ENCODE results near the gene TOLLIP. TPM values are rescaled to one million over a fixed set of nuclear protein-coding genes. Genes with fewer than 3 reads are reported as not detected.

Gene TOLLIP
- total and polyA plus RNA-seq, 2 experiments from 2014 or later, result 39.0 to 58.7 TPM

- H3K27me3 ChIP-seq, result no peaks in the 10 kb centered on the region
- no peaks in the 10 kb centered on the region for H3K9me3 ChIP-seq (ENCODE audit: low read depth)
- no peak overlapping the region for H3K4me3 ChIP-seq
- H3K4me1 ChIP-seq (ENCODE audit: low read depth), result peaks cover 16% of the 10 kb centered on the region
- no peak overlapping the region for H3K27ac ChIP-seq
- no peak for TF ChIP-seq CTCF (IDR thresholded peaks at IDR 0.05; ENCODE audit: low read depth, low read length)
- H3K36me3 ChIP-seq, result no peaks in the 10 kb centered on the region
- DNase-seq (ENCODE audit: low read depth in 1 of 2, low spot score in 1 of 2), result no peak
These were observed 34.9 kb downstream of the TOLLIP start for GRCh38 chr11:1274501-1274900.

- no peak for TF ChIP-seq CTCF (IDR thresholded peaks at IDR 0.05; ENCODE audit: low read depth, low read length)
- Histone ChIP-seq H3K4me1 (ENCODE audit: low read depth) (peaks cover 16% of the 10 kb centered on the region), H3K27ac (no peak overlapping the region), H3K27me3 (no peaks in the 10 kb centered on the region), H3K36me3 (no peaks in the 10 kb centered on the region), H3K9me3 (ENCODE audit: low read depth) (no peaks in the 10 kb centered on the region), H3K4me3 (no peak overlapping the region)
- no peak for DNase-seq (ENCODE audit: low read depth in 1 of 2, low spot score in 1 of 2)
These were observed 36.9 kb downstream of the TOLLIP start for GRCh38 chr11:1272531-1272930.

- Histone ChIP-seq H3K4me3 (no peak overlapping the region), H3K27me3 (no peaks in the 10 kb centered on the region), H3K36me3 (no peaks in the 10 kb centered on the region), H3K27ac (peak overlapping the region; percentile 54), H3K4me1 (ENCODE audit: low read depth) (peaks cover 16% of the 10 kb centered on the region), H3K9me3 (ENCODE audit: low read depth) (no peaks in the 10 kb centered on the region)
- no peak for DNase-seq (ENCODE audit: low read depth in 1 of 2, low spot score in 1 of 2)
- no peak for TF ChIP-seq CTCF (IDR thresholded peaks at IDR 0.05; ENCODE audit: low read depth, low read length)
These were observed 37.5 kb downstream of the TOLLIP start for GRCh38 chr11:1271927-1272326.

- TF ChIP-seq CTCF (IDR thresholded peaks at IDR 0.05; ENCODE audit: low read depth, low read length), result no peak
- no peak for DNase-seq (ENCODE audit: low read depth in 1 of 2, low spot score in 1 of 2)
- Histone ChIP-seq H3K27me3 (no peaks in the 10 kb centered on the region), H3K4me3 (no peak overlapping the region), H3K4me1 (ENCODE audit: low read depth) (peaks cover 16% of the 10 kb centered on the region), H3K36me3 (no peaks in the 10 kb centered on the region), H3K9me3 (ENCODE audit: low read depth) (no peaks in the 10 kb centered on the region), H3K27ac (peak overlapping the region; percentile 54)
These were observed 38.0 kb downstream of the TOLLIP start for GRCh38 chr11:1271406-1271805.

- H3K4me3 ChIP-seq, result no peak overlapping the region
- no peak for TF ChIP-seq CTCF (IDR thresholded peaks at IDR 0.05; ENCODE audit: low read depth, low read length)
- H3K27ac ChIP-seq, result peak overlapping the region; percentile 54
- peak; percentile 16 to 38 for DNase-seq (ENCODE audit: low read depth in 1 of 2, low spot score in 1 of 2)
- H3K36me3 ChIP-seq, result no peaks in the 10 kb centered on the region
- H3K4me1 ChIP-seq (ENCODE audit: low read depth), result peaks cover 16% of the 10 kb centered on the region
- H3K27me3 ChIP-seq, result no peaks in the 10 kb centered on the region
- H3K9me3 ChIP-seq (ENCODE audit: low read depth), result no peaks in the 10 kb centered on the region
These were observed 38.4 kb downstream of the TOLLIP start for GRCh38 chr11:1271002-1271401.

- no peaks in the 10 kb centered on the region for H3K27me3 ChIP-seq
- no peaks in the 10 kb centered on the region for H3K9me3 ChIP-seq (ENCODE audit: low read depth)
- peak overlapping the region; percentile 54 for H3K27ac ChIP-seq
- H3K4me1 ChIP-seq (ENCODE audit: low read depth), result peaks cover 15% of the 10 kb centered on the region
- no peak for TF ChIP-seq CTCF (IDR thresholded peaks at IDR 0.05; ENCODE audit: low read depth, low read length)
- no peaks in the 10 kb centered on the region for H3K36me3 ChIP-seq
- no peak for DNase-seq (ENCODE audit: low read depth in 1 of 2, low spot score in 1 of 2)
- no peak overlapping the region for H3K4me3 ChIP-seq
These were observed 39.0 kb downstream of the TOLLIP start for GRCh38 chr11:1270476-1270875.
